ENCODE data around the gene RAB11FIP5. TPM values are rescaled to one million over a fixed set of nuclear protein-coding genes. Genes with fewer than 3 reads are reported as not detected.

RAB11FIP5 gene
- total RNA-seq, 2 experiments from 2014 or later: 1.1 to 2.9 TPM

GRCh38 chr2:73034661-73035375, 77.9 kb downstream of the RAB11FIP5 start:
- H3K27ac Mint-ChIP-seq: no peak overlapping the region
- ATAC-seq (no peak), DNase-seq (no peak)
- H3K36me3 Mint-ChIP-seq: no peaks in the 10 kb centered on the region
- H3K4me1 Mint-ChIP-seq: no peaks in the 10 kb centered on the region
- CTCF ChIA-PET: no interaction called here
- no peak overlapping the region for H3K4me3 Mint-ChIP-seq
- H3K27me3 Mint-ChIP-seq: no peaks in the 10 kb centered on the region
- no peaks in the 10 kb centered on the region for H3K9me3 Mint-ChIP-seq (ENCODE audit: low read depth)

- ATAC-seq (no peak), DNase-seq (no peak)
- Mint-ChIP-seq H3K4me3 (no peak overlapping the region), H3K36me3 (no peaks in the 10 kb centered on the region), H3K27ac (no peak overlapping the region), H3K27me3 (no peaks in the 10 kb centered on the region), H3K9me3 (ENCODE audit: low read depth) (no peaks in the 10 kb centered on the region), H3K4me1 (no peaks in the 10 kb centered on the region)
- CTCF ChIA-PET: no interaction called here
These were observed 78.9 kb downstream of the RAB11FIP5 start for GRCh38 chr2:73033766-73034381.

DNA sequence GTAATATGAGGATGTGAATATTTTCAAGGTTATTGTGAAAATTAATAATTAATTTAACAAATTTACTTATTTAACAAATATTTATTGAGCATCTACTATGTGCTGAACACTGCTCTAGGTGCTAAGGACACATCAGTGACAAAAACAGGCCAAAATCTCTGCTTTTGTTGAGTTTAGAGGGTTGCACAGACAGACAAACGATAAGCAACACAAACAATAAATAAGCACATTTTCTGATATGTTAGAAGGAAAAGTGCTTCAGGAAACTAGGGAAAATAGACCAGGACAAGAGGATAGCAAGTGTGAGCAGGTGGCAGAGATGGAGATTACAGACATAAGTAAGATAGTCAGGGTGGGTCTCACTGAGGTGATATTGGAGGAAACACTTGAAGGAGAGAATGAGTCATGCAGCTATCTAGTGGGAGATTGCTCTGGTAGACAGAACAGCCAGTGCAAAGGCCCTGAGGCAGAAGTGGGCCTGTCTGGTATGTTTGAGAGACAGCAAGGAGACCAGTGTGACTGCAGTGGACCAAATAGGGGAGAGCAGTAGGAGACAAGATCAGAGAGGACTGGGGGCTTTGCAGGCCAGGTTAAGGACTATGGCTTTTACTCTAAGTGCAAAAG, 79.5 kb downstream of the RAB11FIP5 start:
- Mint-ChIP-seq H3K27me3 (no peaks in the 10 kb centered on the region), H3K36me3 (no peaks in the 10 kb centered on the region), H3K4me1 (no peaks in the 10 kb centered on the region), H3K27ac (no peak overlapping the region), H3K4me3 (no peak overlapping the region), H3K9me3 (ENCODE audit: low read depth) (no peaks in the 10 kb centered on the region)
- no peak for ATAC-seq
- CTCF ChIA-PET: no interaction called here
- DNase-seq: no peak

- CTCF ChIA-PET: interaction anchor here (0.9 kb wide), 1 partner anchor 139 kb away, joined by 3 read pairs; no protein-coding TSS in a partner anchor
- DNase-seq: no peak
- no peaks in the 10 kb centered on the region for H3K36me3 Mint-ChIP-seq
- H3K9me3 Mint-ChIP-seq (ENCODE audit: low read depth): no peaks in the 10 kb centered on the region
- H3K4me1 Mint-ChIP-seq: no peaks in the 10 kb centered on the region
- H3K27me3 Mint-ChIP-seq: no peaks in the 10 kb centered on the region
- no peak overlapping the region for H3K27ac Mint-ChIP-seq
- ATAC-seq: no peak
- H3K4me3 Mint-ChIP-seq: no peak overlapping the region
These were observed 80.0 kb downstream of the RAB11FIP5 start for GRCh38 chr2:73032702-73033097.

DNA sequence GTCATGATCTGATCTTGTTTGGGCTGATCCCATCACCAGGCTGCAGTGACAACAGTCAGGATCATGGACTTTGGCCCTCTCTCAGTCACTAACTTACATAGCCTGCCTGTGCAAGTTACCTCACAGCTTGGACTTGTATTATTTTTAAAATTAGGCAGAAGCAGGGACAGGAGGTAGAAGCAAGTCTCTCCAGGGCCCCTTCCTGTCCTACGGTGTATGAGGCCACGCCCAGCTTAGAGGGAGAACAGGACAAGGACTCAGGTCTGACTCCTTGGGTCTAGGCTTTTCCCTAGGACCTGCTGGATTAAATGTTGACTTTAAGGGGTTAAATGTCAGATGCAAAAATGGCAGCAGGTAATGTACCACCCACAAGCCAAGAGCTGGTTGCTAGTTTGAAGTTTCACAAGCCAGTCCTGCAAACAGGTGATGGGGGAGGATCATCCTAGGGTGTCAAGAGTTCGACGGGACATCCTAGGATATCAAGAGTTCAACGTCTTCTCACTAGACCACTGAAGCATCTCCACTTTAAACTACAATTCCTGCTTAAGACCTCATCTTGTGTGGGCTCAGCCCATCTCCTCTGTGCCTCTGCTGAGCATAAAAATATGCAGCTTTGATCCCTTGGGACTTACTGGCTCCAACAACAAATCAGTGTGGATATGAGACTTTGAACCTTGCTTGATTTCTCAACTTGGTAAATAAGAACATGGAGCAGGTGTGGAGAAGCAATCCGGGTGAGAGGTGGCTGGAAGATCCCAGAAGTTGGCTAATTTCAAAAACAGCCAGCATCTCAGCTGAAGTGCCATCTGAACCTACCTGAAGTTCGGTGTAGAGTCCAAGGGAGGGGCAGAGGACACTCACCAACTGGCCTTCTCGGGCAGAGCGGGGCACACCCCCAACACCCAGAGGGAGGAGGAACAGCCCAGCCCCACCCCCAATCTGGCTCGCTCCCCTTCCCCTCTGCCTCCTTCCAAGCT, 80.7 kb downstream of the RAB11FIP5 start:
- ATAC-seq (no peak), DNase-seq (no peak)
- no peaks in the 10 kb centered on the region for H3K4me1 Mint-ChIP-seq
- no peaks in the 10 kb centered on the region for H3K27me3 Mint-ChIP-seq
- CTCF ChIA-PET: interaction anchor here (0.9 to 1.3 kb wide), 3 partner anchors 54 to 145 kb away, joined by 3 to 5 read pairs (median 4); no protein-coding TSS in a partner anchor
- no peak overlapping the region for H3K27ac Mint-ChIP-seq
- no peaks in the 10 kb centered on the region for H3K36me3 Mint-ChIP-seq
- H3K9me3 Mint-ChIP-seq (ENCODE audit: low read depth): no peaks in the 10 kb centered on the region
- H3K4me3 Mint-ChIP-seq: no peak overlapping the region

DNA sequence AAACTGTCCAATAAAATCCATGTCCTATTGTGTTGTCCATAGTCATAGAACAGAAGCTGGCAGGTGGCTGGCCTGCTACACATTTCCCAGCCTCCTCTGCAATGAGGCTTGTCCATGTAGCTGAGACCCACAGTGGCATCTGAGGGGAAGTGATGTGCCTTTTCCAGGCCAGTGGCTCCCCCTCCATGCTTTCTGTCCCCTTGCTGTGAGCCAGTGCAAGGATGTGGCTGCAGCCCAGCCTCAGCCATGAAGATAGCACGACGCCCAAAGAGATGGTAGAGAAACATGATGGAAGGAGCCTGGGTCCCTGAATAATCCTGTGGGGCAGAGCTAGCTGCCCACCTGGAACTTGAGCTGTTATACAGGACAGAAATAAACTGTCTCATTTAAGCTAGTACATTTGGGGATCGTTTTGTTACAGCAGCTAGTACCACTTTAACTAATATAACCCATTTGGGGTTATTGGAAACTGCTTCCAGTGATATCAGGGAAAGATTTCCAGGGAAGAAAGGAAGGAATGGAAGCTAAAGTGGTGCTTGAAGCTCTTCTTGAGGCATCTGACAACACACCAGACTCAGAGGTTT, 81.6 kb downstream of the RAB11FIP5 start:
- no peak for DNase-seq
- no peaks in the 10 kb centered on the region for H3K4me1 Mint-ChIP-seq
- no peaks in the 10 kb centered on the region for H3K9me3 Mint-ChIP-seq (ENCODE audit: low read depth)
- H3K27ac Mint-ChIP-seq: no peak overlapping the region
- H3K4me3 Mint-ChIP-seq: no peak overlapping the region
- no peak for ATAC-seq
- H3K36me3 Mint-ChIP-seq: no peaks in the 10 kb centered on the region
- H3K27me3 Mint-ChIP-seq: no peaks in the 10 kb centered on the region
- CTCF ChIA-PET: interaction anchor here (1.2 to 1.3 kb wide), 2 partner anchors 55 to 146 kb away, joined by 4 to 5 read pairs; no protein-coding TSS in a partner anchor

DNA sequence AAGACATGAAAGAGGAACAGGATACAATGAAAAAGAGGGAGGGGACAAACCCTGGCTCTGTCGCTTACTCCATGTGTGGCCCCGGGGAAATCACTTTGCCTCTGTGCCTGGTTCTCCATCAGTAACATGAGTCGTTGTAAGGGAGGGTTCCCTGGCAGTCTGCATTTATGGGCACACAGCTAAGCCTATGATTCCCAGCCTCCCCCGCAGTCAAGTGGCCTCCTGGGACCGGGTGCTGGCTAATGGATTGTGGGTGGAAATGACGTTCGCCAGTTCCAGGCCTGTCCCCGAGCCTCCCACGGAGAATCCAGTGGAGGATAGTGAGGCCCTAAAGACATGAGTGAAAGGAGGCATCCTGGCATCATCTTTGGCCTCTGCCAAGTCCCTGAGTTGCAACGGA, 83.9 kb downstream of the RAB11FIP5 start:
- Mint-ChIP-seq H3K4me1 (no peaks in the 10 kb centered on the region), H3K27me3 (no peaks in the 10 kb centered on the region), H3K27ac (no peak overlapping the region), H3K4me3 (no peak overlapping the region), H3K9me3 (ENCODE audit: low read depth) (no peaks in the 10 kb centered on the region), H3K36me3 (no peaks in the 10 kb centered on the region)
- CTCF ChIA-PET: no interaction called here
- ATAC-seq: no peak
- DNase-seq: no peak

DNA sequence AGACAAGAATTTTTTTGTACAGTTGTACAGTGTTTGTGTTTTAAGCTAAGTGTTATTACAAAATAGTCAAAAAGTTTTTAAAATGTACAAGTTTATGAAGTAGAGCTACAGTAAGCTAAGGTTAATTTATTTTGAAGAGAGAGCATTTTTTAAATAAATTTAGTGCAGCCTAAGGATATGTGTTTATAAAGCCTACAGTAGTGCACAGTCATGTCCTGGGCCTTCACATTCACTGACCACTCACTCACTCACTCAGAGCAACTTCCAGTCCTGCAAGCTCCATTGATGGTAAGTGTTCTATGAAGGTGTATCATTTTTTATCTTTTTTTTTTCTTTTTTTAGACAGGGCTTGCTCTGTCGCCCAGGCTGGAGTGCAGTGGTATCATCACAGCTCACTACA, 85.4 kb downstream of the RAB11FIP5 start:
- DNase-seq (no peak), ATAC-seq (no peak)
- no peaks in the 10 kb centered on the region for H3K27me3 Mint-ChIP-seq
- no peaks in the 10 kb centered on the region for H3K36me3 Mint-ChIP-seq
- no peak overlapping the region for H3K27ac Mint-ChIP-seq
- H3K9me3 Mint-ChIP-seq (ENCODE audit: low read depth): no peaks in the 10 kb centered on the region
- CTCF ChIA-PET: interaction anchor here (0.6 to 1.0 kb wide), 2 partner anchors 8 to 150 kb away, joined by 3 to 6 read pairs; no protein-coding TSS in a partner anchor
- no peaks in the 10 kb centered on the region for H3K4me1 Mint-ChIP-seq
- H3K4me3 Mint-ChIP-seq: no peak overlapping the region

DNA sequence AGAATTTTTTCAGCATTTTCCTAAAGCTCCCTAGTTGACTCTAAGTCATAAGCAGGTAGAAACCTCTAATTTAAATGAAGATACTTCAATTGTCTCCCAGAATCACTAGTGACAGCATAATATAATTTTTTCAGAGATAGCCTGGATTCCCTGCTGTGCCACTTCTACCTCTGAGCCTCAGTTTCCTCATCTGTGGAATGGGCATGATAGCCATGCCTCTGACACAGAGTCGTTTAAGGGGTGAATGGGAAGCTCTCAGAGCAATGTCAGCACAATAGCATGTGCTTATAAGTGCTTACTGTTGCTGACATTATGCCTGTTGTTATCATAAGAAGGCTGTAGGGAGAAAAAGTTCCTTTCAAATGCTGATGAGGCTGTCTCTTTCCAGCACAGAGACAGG, 89.3 kb downstream of the RAB11FIP5 start:
- H3K4me3 Mint-ChIP-seq: no peak overlapping the region
- CTCF ChIA-PET: no interaction called here
- H3K9me3 Mint-ChIP-seq (ENCODE audit: low read depth): no peaks in the 10 kb centered on the region
- ATAC-seq (no peak), DNase-seq (no peak)
- no peak overlapping the region for H3K27ac Mint-ChIP-seq
- peaks cover 2% of the 10 kb centered on the region for H3K4me1 Mint-ChIP-seq
- no peaks in the 10 kb centered on the region for H3K27me3 Mint-ChIP-seq
- no peaks in the 10 kb centered on the region for H3K36me3 Mint-ChIP-seq

Other genes starting within 250 kb of the RAB11FIP5 start
- 1 to 10 TPM; 1.3 to 3.1 TPM for gene SPR, start 225.5 kb downstream of the RAB11FIP5 start, total RNA-seq
- not detected for gene EMX1, start 195.4 kb downstream of the RAB11FIP5 start, total RNA-seq
- 10 to 100 TPM; 12.4 to 20.0 TPM for gene SFXN5, start 41.2 kb downstream of the RAB11FIP5 start, total RNA-seq
- not detected for gene NOTO, start 89.6 kb upstream of the RAB11FIP5 start, total RNA-seq
- gene SMYD5, start 101.3 kb upstream of the RAB11FIP5 start, total RNA-seq: 10 to 100 TPM; 17.0 to 26.8 TPM
- 10 to 100 TPM; 13.7 to 14.7 TPM for gene PRADC1, start 120.3 kb upstream of the RAB11FIP5 start, total RNA-seq
- 100 to 1,000 TPM; 362 to 449 TPM for gene CCT7, start 121.4 kb upstream of the RAB11FIP5 start, total RNA-seq
- 10 to 100 TPM; 28.2 to 31.5 TPM for gene FBXO41, start 171.5 kb upstream of the RAB11FIP5 start, total RNA-seq
- gene EGR4, start 180.6 kb upstream of the RAB11FIP5 start, total RNA-seq: under 1 TPM; 0.09 to 0.15 TPM

Data from activated CD8-positive, alpha-beta memory T cell treated with anti-CD3 and anti-CD28 coated beads, Interleukin-2, amount 10 ng/mL, durations not matched to agents 7 days and 5 days (primary cell).